Type B pancreatic cell (in vitro differentiated cells): ENCODE results near the gene MPP2. TPM values are rescaled to one million over a fixed set of nuclear protein-coding genes. Genes with fewer than 3 reads are reported as not detected.

Experiments
- DNase-seq: peaks from one replicate; pipeline ENCODE4 v3.0.0; 2021; ENCODE audit warnings: mixed read lengths; ENCODE audit not compliant: unreplicated experiment; ENCODE audit errors: extremely low spot score
- H3K27ac Mint-ChIP-seq: 2 replicates; pipeline ENCODE4 v1.8.0; 2021; ENCODE audit warnings: mild to moderate bottlenecking, mixed read lengths
- H3K27me3 Mint-ChIP-seq: 2 replicates; pipeline ENCODE4 v1.8.0; 2021; ENCODE audit warnings: mixed read lengths
- H3K36me3 Mint-ChIP-seq: 2 replicates; pipeline ENCODE4 v1.8.0; 2021; ENCODE audit warnings: mixed read lengths
- H3K4me1 Mint-ChIP-seq: one replicate; pipeline ENCODE4 v1.8.0; 2021; ENCODE audit warnings: mixed read lengths; ENCODE audit not compliant: unreplicated experiment
- H3K4me3 Mint-ChIP-seq: 2 replicates; pipeline ENCODE4 v1.8.0; 2021; ENCODE audit warnings: mild to moderate bottlenecking, mixed read lengths
- H3K9me3 Mint-ChIP-seq: 2 replicates; pipeline ENCODE4 v1.8.0; 2021; ENCODE audit warnings: mixed read lengths
- CTCF ChIP-seq: fragments of 200-600 bp; sonication (generic); conservative IDR thresholded peaks from 2 replicates; pipeline ENCODE4 v1.5.0; 2021; ENCODE audit warnings: antibody characterized with exemption, mild to moderate bottlenecking
- long read RNA-seq: library from polyadenylated mRNA; unstranded; transcript quantifications from one replicate; pipeline ENCODE4 v2.0.0, GENCODE V29; 2020
- total RNA-seq: library from RNA; stranded (reverse); gene quantifications from 2 replicates; pipeline ENCODE4 v1.2.1, GENCODE V29; 2021; ENCODE audit warnings: low replicate concordance

The MPP2 gene
- total RNA-seq, result 5.2 and 18.5 TPM in 2 replicates
- long read RNA-seq, partial matches to known transcripts, result 0 of 1 reads
- long read RNA-seq, other reads (novel, unspliced or antisense), result 1 of 1 reads

- H3K36me3 Mint-ChIP-seq, result no peaks in the 10 kb centered on the region
- peak; percentile 33 for TF ChIP-seq CTCF
- peak within 1 kb of the TSS; percentile 49 for H3K27ac Mint-ChIP-seq
- peak within 1 kb of the TSS; percentile 88 for H3K4me3 Mint-ChIP-seq
- H3K27me3 Mint-ChIP-seq, result peaks cover 52% of the 10 kb centered on the region
- peak; percentile 88 for DNase-seq
- no peaks in the 10 kb centered on the region for H3K9me3 Mint-ChIP-seq
- peaks cover 14% of the 10 kb centered on the region for H3K4me1 Mint-ChIP-seq
Observed at GRCh38 chr17:43907425-43907981, at the start of gene MPP2. MPP2 (minus strand) TSS chr17:43907536; CDS start chr17:43904460, 3,076 bp downstream.

- Mint-ChIP-seq H3K36me3 (no peaks in the 10 kb centered on the region), H3K4me3 (no peak overlapping the region), H3K27ac (no peak overlapping the region), H3K27me3 (peaks cover 52% of the 10 kb centered on the region), H3K4me1 (peaks cover 6% of the 10 kb centered on the region), H3K9me3 (no peaks in the 10 kb centered on the region)
- DNase-seq, result no peak
- no peak for TF ChIP-seq CTCF
Observed at GRCh38 chr17:43956222-43956621, 48.9 kb upstream of the MPP2 start.

- Mint-ChIP-seq H3K4me1 (peaks cover 6% of the 10 kb centered on the region), H3K36me3 (no peaks in the 10 kb centered on the region), H3K27me3 (peaks cover 77% of the 10 kb centered on the region), H3K9me3 (no peaks in the 10 kb centered on the region), H3K27ac (no peak within 1 kb of the TSS), H3K4me3 (peak within 1 kb of the TSS; percentile 69)
- no peak for TF ChIP-seq CTCF
- no peak for DNase-seq
Observed at GRCh38 chr17:43953746-43954145, 46.4 kb upstream of the MPP2 start, which contains the start of gene PYY. PYY (minus strand) TSS chr17:43953940; CDS start chr17:43953483, 457 bp downstream.

GRCh38 chr17:43952724-43953666 is 45.7 kb upstream of the MPP2 start:
- Mint-ChIP-seq H3K36me3 (no peaks in the 10 kb centered on the region), H3K4me3 (peak overlapping the region; percentile 69), H3K27ac (no peak overlapping the region), H3K4me1 (peaks cover 6% of the 10 kb centered on the region), H3K27me3 (peaks cover 78% of the 10 kb centered on the region), H3K9me3 (no peaks in the 10 kb centered on the region)
- DNase-seq, result no peak
- TF ChIP-seq CTCF, result no peak

- no peak for DNase-seq
- Mint-ChIP-seq H3K4me1 (peaks cover 6% of the 10 kb centered on the region), H3K36me3 (no peaks in the 10 kb centered on the region), H3K9me3 (no peaks in the 10 kb centered on the region), H3K4me3 (peak overlapping the region; percentile 68), H3K27me3 (peaks cover 82% of the 10 kb centered on the region), H3K27ac (no peak overlapping the region)
- no peak for TF ChIP-seq CTCF
Observed at GRCh38 chr17:43952351-43952723, 45.0 kb upstream of the MPP2 start.
